COLO668 (cell line): Measurements from ENCODE around the gene HMGCLL1.

Experiments used
- DNase-seq: peaks from one replicate; lab custom pipeline; 2025; ENCODE audit not compliant: unreplicated experiment; lab: John Stamatoyannopoulos, UW

Gene HMGCLL1

GRCh38 chr6:55536391-55536956, 42.5 kb downstream of the HMGCLL1 start:
- no peak for DNase-seq

- DNase-seq = no peak
These were observed 47.5 kb downstream of the HMGCLL1 start for GRCh38 chr6:55531496-55531895.

GRCh38 chr6:55530931-55531330, 48.1 kb downstream of the HMGCLL1 start:
- no peak for DNase-seq

- no peak for DNase-seq
These were observed 50.4 kb downstream of the HMGCLL1 start for GRCh38 chr6:55528624-55529023.

- DNase-seq = no peak
These were observed 54.6 kb downstream of the HMGCLL1 start for GRCh38 chr6:55524441-55524840.

GRCh38 chr6:55518529-55519060, 60.4 kb downstream of the HMGCLL1 start:
- no peak for DNase-seq

GRCh38 chr6:55516736-55517135, 62.3 kb downstream of the HMGCLL1 start:
- no peak for DNase-seq

- DNase-seq = no peak
These were observed 66.1 kb downstream of the HMGCLL1 start for GRCh38 chr6:55512904-55513303.

- no peak for DNase-seq
These were observed 67.7 kb downstream of the HMGCLL1 start for GRCh38 chr6:55511122-55511800.

GRCh38 chr6:55499591-55499990, 79.4 kb downstream of the HMGCLL1 start:
- DNase-seq = no peak

GRCh38 chr6:55497694-55498093, 81.3 kb downstream of the HMGCLL1 start:
- DNase-seq = no peak

GRCh38 chr6:55496201-55496600, 82.8 kb downstream of the HMGCLL1 start:
- DNase-seq = no peak

- DNase-seq = no peak
These were observed 83.7 kb downstream of the HMGCLL1 start for GRCh38 chr6:55495277-55495676.

GRCh38 chr6:55494411-55494810, 84.6 kb downstream of the HMGCLL1 start:
- DNase-seq = no peak

GRCh38 chr6:55492259-55492658, 86.7 kb downstream of the HMGCLL1 start:
- DNase-seq = no peak

- no peak for DNase-seq
These were observed 88.1 kb downstream of the HMGCLL1 start for GRCh38 chr6:55490871-55491270.

GRCh38 chr6:55474382-55474781, 104.6 kb downstream of the HMGCLL1 start:
- DNase-seq = no peak

GRCh38 chr6:55473722-55474121, 105.3 kb downstream of the HMGCLL1 start:
- DNase-seq = no peak

GRCh38 chr6:55469951-55470366, 109.0 kb downstream of the HMGCLL1 start:
- no peak for DNase-seq

- DNase-seq = no peak
These were observed 123.0 kb downstream of the HMGCLL1 start for GRCh38 chr6:55456016-55456415.

GRCh38 chr6:55450005-55450404, 129.0 kb downstream of the HMGCLL1 start:
- DNase-seq = no peak

- DNase-seq = no peak
These were observed 129.8 kb downstream of the HMGCLL1 start for GRCh38 chr6:55449225-55449624.

- DNase-seq = no peak
These were observed 130.5 kb downstream of the HMGCLL1 start for GRCh38 chr6:55448451-55448850.
